Gastroesophageal sphincter (tissue), 4 donors: ENCODE measurements around the gene KANSL1L. TPM values are rescaled to one million over a fixed set of nuclear protein-coding genes. Genes with fewer than 3 reads are reported as not detected.

Experiments used
- ATAC-seq: fragments of 150-250 bp; one replicate; pipeline ENCODE4 v1.9.1; 2016; ENCODE audit warnings: mild to moderate bottlenecking, moderate library complexity
- H3K27ac ChIP-seq, 4 donors: fragments of 200-600 bp; sonication (generic) in 3 of 4; 1 replicate in 3 of 4; 2 replicates in 1 of 4; pipeline ENCODE4 v1.5.1; 2016 to 2019
- H3K27me3 ChIP-seq: fragments of 200-600 bp; sonication (generic); one replicate; pipeline ENCODE4 v1.5.1; 2019
- H3K36me3 ChIP-seq, 2 donors: fragments of 200-600 bp; sonication (generic); one replicate each; pipeline ENCODE4 v1.5.1; 2019; ENCODE audit warnings: control low read depth in 1 of 2
- H3K4me1 ChIP-seq, 3 donors: fragments of 200-600 bp; sonication (generic); 1 replicate in 2 of 3; 2 replicates in 1 of 3; pipeline ENCODE4 v1.5.1; 2016 to 2019; ENCODE audit warnings: control low read depth in 2 of 3
- H3K4me3 ChIP-seq, 2 donors: fragments of 200-600 bp; sonication (generic); one replicate each; pipeline ENCODE4 v1.5.1; 2019; ENCODE audit warnings: mild to moderate bottlenecking in 1 of 2, moderate library complexity in 1 of 2
- H3K9me3 ChIP-seq, 3 donors: fragments of 200-600 bp; sonication (generic); one replicate each; pipeline ENCODE4 v1.5.1; 2017 to 2019; ENCODE audit warnings: control low read depth in 2 of 3
- CTCF ChIP-seq, 4 experiments: fragments of 200-600 bp in 2 of 4; fragments of 450-650 bp in 2 of 4; sonication (generic) in 1 of 4; IDR thresholded peaks; one replicate each; pipeline ENCODE4 v1.5.1; 2017 to 2019; ENCODE audit warnings: antibody characterized with exemption in 4 of 4, mild to moderate bottlenecking in 2 of 4, moderate library complexity in 2 of 4
- EP300 ChIP-seq: sonication (generic); formaldehyde crosslinking; IDR thresholded peaks from one replicate; pipeline ENCODE4 v1.6.1; 2017; ENCODE audit warnings: antibody characterized with exemption, mild to moderate bottlenecking
- POLR2A ChIP-seq, 2 donors: fragments of 450-650 bp; IDR thresholded peaks; one replicate each; pipeline ENCODE4 v1.6.1; 2017; ENCODE audit warnings: antibody characterized with exemption in 2 of 2, mild to moderate bottlenecking in 2 of 2, moderate library complexity in 1 of 2
- POLR2AphosphoS5 ChIP-seq: sonication (generic); formaldehyde crosslinking; IDR thresholded peaks from one replicate; pipeline ENCODE4 v1.6.1; 2017; ENCODE audit warnings: antibody characterized with exemption
- WGBS, 2 donors: methylation state at CpG; one replicate each; pipeline ENCODE4 v1.1.5; 2018; ENCODE audit warnings: low coverage in 1 of 2; 5-methylcytosine and 5-hydroxymethylcytosine counted together
- total RNA-seq, 4 donors: library from RNA; depleted of rRNA; stranded (reverse); fragments of >200 nt; gene quantifications; one replicate each; pipeline ENCODE4 v1.1.0, GENCODE V29; 2016

KANSL1L gene
- total RNA-seq, 4 donors from 2014 or later = 24.2 to 54.6 (median 37.9) TPM

- no peaks in the 10 kb centered on the region for H3K27me3 ChIP-seq
- ATAC-seq = no peak
Measured at GRCh38 chr2:210203558-210203957, 32.3 kb upstream of the KANSL1L start.

GRCh38 chr2:210203147-210203546 is 31.9 kb upstream of the KANSL1L start:
- ATAC-seq = no peak
- no peaks in the 10 kb centered on the region for H3K36me3 ChIP-seq
- no peak overlapping the region for H3K27ac ChIP-seq
- TF ChIP-seq EP300 (no peak), CTCF (IDR thresholded peaks at IDR 0.05) (no peak), POLR2A (IDR thresholded peaks at IDR 0.05) (no peak), POLR2AphosphoS5 (no peak)
- H3K4me1 ChIP-seq = peaks cover 0 to 1% (median 0%) of the 10 kb centered on the region in 3 donors
- no peak overlapping the region for H3K4me3 ChIP-seq
- no peaks in the 10 kb centered on the region for H3K27me3 ChIP-seq
- WGBS, 2 donors = 56 to 89% methylated on average over 1 of the region's 1 CpG
- no peaks in the 10 kb centered on the region for H3K9me3 ChIP-seq

More at GRCh38 chr2:210203558-210203957, 32.3 kb upstream of the KANSL1L start:
- WGBS, 2 donors = 50 to 67% methylated on average over 1 of the region's 1 CpG
- no peak overlapping the region for H3K27ac ChIP-seq
- no peaks in the 10 kb centered on the region for H3K9me3 ChIP-seq
- TF ChIP-seq POLR2AphosphoS5 (no peak), EP300 (no peak), POLR2A (IDR thresholded peaks at IDR 0.05) (no peak), CTCF (IDR thresholded peaks at IDR 0.05) (no peak)
- no peaks in the 10 kb centered on the region for H3K4me1 ChIP-seq
- H3K36me3 ChIP-seq = no peaks in the 10 kb centered on the region
- no peak overlapping the region for H3K4me3 ChIP-seq

DNA sequence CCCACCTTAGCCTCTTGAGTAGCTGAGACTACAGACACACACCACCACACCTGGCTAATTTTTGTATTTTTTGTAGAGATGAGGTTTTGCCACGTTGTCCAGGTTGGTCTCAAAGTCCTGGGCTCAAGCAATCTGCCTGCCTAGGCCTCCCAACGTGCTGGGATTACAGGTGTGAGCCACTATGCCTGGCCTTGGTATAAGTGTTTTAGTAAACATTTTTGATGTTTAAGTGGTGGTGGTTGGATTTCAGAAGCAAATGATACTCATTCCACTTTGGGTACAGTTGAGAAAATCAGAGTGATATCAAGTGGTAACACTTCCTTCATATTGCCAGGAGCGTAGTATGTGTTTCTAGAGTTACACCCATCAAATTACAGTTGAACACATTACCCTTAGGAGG is 28.6 kb upstream of the KANSL1L start:
- no peak for TF ChIP-seq EP300
- TF ChIP-seq POLR2AphosphoS5 = no peak
- TF ChIP-seq CTCF (IDR thresholded peaks at IDR 0.05) = no peak
- no peak for TF ChIP-seq POLR2A (IDR thresholded peaks at IDR 0.05)
- Histone ChIP-seq H3K36me3 (no peaks in the 10 kb centered on the region), H3K9me3 (no peaks in the 10 kb centered on the region), H3K27me3 (no peaks in the 10 kb centered on the region), H3K4me1 (peaks cover 0 to 14% (median 0%) of the 10 kb centered on the region in 3 donors), H3K27ac (no peak overlapping the region), H3K4me3 (no peak overlapping the region)
- ATAC-seq = no peak
- 82 to 100% methylated on average over 1 to 3 of the region's 3 CpGs for WGBS, 2 donors

DNA sequence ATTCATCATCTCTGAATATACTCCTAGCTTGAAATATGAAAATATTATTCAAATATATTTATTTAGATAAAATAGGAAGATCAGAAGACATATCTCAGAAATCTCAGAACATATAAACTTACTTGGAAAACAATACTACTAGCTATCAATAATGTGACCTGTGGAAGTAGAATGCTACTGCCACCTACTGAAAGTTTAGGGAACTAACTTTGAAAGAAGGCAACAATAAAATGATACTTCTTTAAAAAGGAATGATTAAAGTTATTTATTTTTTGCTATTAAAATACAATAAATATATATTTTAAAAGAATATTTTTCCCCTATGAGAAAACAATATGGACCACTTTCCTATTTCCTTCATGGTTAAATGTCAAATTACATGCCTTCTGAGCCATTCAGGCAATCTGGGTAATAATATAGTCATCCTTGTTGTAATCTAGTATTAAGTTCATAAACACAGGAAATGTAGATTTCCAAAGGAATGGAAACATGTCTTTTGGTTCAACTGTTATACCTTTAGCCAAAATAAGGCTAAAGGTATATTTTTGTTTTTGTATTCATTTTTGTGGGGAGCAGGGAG is 28.1 kb upstream of the KANSL1L start:
- Histone ChIP-seq H3K4me1 (peaks cover 0 to 14% (median 0%) of the 10 kb centered on the region in 3 donors), H3K27me3 (no peaks in the 10 kb centered on the region), H3K4me3 (no peak overlapping the region), H3K36me3 (no peaks in the 10 kb centered on the region), H3K27ac (no peak overlapping the region), H3K9me3 (no peaks in the 10 kb centered on the region)
- peak; percentile 39 to 74 (median 59) for TF ChIP-seq CTCF (IDR thresholded peaks at IDR 0.05)
- TF ChIP-seq EP300 = no peak
- ATAC-seq = no peak

GRCh38 chr2:210198326-210198725 is 27.1 kb upstream of the KANSL1L start:
- H3K9me3 ChIP-seq = no peaks in the 10 kb centered on the region
- no peak overlapping the region for H3K4me3 ChIP-seq
- no peaks in the 10 kb centered on the region for H3K36me3 ChIP-seq
- TF ChIP-seq CTCF (IDR thresholded peaks at IDR 0.05) = no peak
- TF ChIP-seq POLR2AphosphoS5 = no peak
- no peak for TF ChIP-seq EP300
- TF ChIP-seq POLR2A (IDR thresholded peaks at IDR 0.05) = no peak
- 15% methylated on average over 1 of the region's 1 CpG; no CpG with 5 or more reads in 1 of the 2 donors for WGBS, 2 donors
- peaks cover 0 to 14% (median 0%) of the 10 kb centered on the region in 3 donors for H3K4me1 ChIP-seq
- ATAC-seq = no peak
- H3K27me3 ChIP-seq = no peaks in the 10 kb centered on the region
- H3K27ac ChIP-seq = no peak overlapping the region
